Vagina (tissue), 2 donors: ENCODE data around the gene PAPLN.

Experiments used
- POLR2A ChIP-seq, 2 donors: fragments of 450-650 bp; IDR thresholded peaks; one replicate each; pipeline ENCODE4 v1.6.1; 2017; ENCODE audit warnings: antibody characterized with exemption in 2 of 2, mild to moderate bottlenecking in 2 of 2, moderate library complexity in 2 of 2
- POLR2AphosphoS5 ChIP-seq, 2 donors: sonication (generic); formaldehyde crosslinking; IDR thresholded peaks; one replicate each; pipeline ENCODE4 v1.9.0; 2017; ENCODE audit warnings: antibody characterized with exemption in 2 of 2, mild to moderate bottlenecking in 2 of 2, low read depth in 1 of 2; ENCODE audit not compliant: insufficient read depth in 1 of 2
- TF ChIP-seq, protein P1 (sequence below), 3 experiments: fragments of 450-650 bp in 2 of 3; fragments of 200-600 bp in 1 of 3; sonication (generic) in 1 of 3; IDR thresholded peaks; one replicate each; pipeline ENCODE4 v1.5.1; 2017 to 2019; ENCODE audit warnings: antibody characterized with exemption in 3 of 3, mild to moderate bottlenecking in 2 of 3, moderate library complexity in 2 of 3

GRCh38 chr14:73285979-73286378 is 48.7 kb downstream of the PAPLN start:
- TF ChIP-seq, protein P1, sequence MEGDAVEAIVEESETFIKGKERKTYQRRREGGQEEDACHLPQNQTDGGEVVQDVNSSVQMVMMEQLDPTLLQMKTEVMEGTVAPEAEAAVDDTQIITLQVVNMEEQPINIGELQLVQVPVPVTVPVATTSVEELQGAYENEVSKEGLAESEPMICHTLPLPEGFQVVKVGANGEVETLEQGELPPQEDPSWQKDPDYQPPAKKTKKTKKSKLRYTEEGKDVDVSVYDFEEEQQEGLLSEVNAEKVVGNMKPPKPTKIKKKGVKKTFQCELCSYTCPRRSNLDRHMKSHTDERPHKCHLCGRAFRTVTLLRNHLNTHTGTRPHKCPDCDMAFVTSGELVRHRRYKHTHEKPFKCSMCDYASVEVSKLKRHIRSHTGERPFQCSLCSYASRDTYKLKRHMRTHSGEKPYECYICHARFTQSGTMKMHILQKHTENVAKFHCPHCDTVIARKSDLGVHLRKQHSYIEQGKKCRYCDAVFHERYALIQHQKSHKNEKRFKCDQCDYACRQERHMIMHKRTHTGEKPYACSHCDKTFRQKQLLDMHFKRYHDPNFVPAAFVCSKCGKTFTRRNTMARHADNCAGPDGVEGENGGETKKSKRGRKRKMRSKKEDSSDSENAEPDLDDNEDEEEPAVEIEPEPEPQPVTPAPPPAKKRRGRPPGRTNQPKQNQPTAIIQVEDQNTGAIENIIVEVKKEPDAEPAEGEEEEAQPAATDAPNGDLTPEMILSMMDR (IDR thresholded peaks at IDR 0.05) = no peak
- no peak for TF ChIP-seq POLR2A (IDR thresholded peaks at IDR 0.05)
- no peak for TF ChIP-seq POLR2AphosphoS5 (IDR thresholded peaks at IDR 0.05; ENCODE audit: insufficient read depth in 1 of 2, low read depth in 1 of 2)
